NCI-H345 (cell line): ENCODE measurements around the gene ECT2L.

ENCODE experiments used
- DNase-seq: peaks from one replicate; lab custom pipeline; 2025; lab: John Stamatoyannopoulos, UW

Gene ECT2L

DNA sequence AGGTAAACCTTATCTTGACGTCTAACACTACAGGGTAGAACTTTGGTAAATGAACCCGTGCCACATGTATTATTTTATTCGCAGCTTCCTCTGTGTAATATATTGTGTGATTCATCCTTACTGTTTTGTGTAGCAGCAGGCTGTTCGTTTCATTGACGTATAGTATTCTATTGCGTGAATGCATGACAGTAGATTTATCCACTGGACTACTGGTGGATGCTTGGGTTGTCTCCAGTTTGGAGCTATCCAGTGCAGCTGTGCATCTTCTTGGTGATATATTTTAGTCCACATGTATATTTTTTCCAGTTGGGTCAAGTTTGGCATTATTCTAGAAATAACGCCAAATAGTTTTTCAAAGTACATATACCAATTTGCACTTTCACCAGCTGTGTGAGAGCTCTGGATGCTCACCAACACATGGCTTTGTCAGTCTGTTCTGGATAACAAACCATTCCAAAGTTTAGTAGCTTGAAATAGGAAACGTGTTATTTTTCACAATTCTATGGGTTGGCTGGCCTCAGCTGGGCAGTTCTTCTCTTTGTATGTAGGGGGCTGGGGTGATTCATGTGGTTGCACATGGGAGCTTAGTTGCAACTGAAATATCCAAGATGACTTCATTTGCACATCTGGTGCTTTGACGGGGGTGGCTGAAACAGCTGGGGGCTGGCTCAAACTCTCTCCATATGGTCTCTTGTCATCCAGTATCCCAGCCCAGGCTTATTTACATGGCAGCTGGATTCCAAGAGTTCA, 9.3 kb downstream of the ECT2L start:
- DNase-seq = no peak

GRCh38 chr6:138806889-138807288, 11.0 kb downstream of the ECT2L start:
- no peak for DNase-seq

DNA sequence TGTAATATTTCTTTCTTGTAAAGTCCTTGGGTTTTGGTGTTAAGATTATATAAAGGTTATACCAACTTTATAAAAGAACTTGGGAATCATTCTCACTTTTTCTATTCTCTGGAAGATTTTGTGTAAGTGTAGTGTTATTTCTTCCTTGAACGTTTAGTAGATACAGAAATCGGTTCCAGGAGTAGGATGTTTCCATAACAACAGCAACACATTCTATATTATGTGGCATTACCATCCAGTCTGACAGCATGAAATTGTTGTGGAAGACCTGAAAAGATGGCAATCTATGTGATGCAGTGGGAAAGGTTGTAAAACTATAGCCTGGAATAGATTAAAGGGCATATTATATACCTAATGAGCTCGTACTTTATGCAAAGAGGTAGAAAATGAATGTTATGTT, 13.8 kb downstream of the ECT2L start:
- DNase-seq = no peak

GRCh38 chr6:138811866-138812265, 16.0 kb downstream of the ECT2L start:
- DNase-seq = no peak

DNA sequence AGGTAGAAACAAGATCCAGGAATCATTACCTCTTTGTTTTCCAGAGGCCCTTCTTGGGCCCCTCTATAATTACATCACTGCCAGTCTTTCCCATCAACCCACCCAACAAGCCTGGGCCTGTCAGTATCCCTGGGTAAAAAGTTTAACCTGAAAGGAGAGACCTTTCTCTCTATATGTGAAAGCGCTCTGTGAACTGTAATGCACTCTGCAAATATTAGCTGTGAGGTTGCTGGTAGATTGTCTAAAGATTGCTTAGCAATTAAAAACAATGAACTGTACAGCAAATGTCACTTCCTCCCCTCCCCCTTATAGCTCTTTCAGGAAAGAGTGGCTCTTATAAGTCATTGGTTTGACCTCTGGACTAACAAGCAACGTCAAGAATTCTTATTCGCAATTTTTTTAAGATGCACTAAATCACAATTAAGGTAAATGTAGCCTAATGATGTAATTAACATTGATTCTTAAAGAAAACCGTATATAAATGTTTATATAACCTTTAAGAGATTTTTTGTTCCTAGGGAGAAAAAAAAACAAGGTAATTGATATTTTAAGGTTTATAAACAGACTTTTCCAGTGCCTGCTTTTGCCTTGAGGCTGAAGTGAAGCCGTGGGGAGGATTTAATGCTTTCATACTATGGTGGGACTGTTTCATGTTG, 18.4 kb downstream of the ECT2L start:
- peak; percentile 90 for DNase-seq

- DNase-seq = peak; percentile 19
Observed at GRCh38 chr6:138815221-138815620, 19.3 kb downstream of the ECT2L start.

DNA sequence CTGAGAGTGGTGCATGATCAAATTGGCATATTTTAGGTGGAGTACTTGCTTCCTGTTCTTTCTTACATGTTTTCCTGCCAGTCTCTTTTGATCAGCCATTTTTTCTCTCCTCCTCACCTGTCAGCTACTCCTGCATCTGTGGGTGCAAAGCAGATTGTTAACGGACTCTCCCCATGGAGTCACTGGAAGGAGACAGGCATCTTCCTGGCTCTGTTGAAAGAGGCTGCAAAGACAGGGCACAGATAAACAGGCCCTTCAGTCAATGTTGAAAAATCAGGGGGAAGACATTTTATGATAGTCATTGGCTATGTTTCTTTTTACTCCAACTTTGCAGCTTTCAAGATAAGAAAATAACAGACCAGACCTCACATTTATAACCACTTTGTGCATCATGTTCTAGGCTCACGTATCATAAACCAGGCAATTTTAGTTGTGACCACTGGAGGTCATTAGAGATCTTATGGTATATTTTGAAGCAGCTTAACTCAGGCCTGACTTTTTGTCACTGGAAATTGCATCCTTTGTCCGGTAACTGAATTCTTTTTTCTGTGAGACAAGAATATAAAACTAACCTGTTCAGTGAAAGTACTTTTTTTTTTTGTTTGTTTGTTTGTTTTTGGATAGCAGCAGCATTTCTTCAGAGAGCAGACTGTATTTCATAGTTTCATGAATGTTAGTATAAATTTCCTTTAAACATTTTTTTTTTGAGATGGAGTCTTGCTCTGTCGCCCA, 20.1 kb downstream of the ECT2L start:
- DNase-seq = peak; percentile 76

DNA sequence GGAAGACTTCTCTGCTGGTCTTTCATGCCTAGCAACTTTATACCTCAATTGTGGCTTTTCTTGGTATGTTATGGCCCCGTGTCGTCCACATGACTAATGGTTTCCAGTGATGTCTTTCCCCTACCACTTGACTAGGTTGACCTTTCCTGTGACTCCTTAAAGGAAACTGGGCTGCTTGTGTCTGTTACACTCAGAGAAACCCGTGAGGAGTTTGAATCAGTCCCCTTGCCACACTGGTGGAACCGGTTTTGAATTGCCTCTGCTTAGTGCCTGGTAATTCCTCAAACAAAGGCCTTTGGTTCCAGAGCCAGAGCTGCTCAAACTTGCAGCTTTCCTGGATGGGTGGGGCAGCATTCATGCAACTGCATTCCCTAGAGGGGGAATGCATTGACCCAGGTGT, 21.9 kb downstream of the ECT2L start:
- peak; percentile 97 for DNase-seq

DNA sequence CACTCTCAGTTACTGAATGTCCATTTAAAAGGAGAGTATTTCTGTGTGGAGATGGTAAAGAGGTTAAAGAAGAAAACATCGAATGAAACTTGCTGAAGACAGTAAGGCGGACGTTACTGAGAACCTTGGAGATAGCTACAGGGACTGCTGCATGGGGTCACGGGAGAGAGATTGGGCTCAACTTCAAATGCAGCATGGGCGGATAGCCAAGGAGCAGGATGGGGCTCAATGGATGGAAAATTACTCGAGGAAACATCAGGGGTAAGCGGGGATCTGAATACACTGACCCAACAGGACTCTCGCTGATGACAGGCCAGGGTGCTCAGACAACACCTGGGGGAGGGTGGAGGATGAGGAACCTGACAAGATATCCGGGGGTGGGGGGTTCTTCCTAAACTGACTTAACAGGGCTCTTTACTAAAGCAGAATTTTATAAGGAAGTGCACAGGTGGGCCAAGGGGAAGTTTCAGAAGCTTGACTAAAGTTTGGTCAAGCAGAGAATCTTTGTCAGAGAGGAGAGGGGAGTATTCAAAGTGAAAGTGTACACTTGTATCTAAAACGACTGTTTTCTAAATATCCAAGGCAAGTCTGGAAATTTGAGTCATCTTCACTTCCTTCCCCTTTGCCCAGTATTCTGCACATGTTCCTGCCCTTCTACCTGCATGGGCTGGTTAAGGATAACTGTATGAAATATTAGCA, 22.8 kb downstream of the ECT2L start:
- DNase-seq = no peak

DNA sequence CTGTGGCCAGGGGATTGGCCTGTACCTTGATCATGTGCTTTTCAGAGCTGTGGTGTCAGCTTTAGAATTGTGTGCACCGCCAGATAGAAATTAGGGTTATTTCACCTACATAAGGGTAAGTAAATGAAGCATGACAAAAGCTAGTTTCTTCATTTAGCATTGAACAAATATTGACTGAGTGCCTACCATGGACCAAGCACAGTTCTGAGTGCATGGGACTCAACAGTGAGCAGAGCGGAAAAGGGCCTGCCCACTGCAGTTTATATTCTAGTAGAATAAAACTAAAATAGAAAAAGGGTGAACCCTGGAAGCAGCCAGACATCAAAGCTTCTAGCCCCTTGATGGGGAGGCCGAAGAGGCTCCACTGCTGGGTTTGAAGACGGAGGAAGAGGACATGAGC, 25.6 kb downstream of the ECT2L start:
- peak; percentile 63 for DNase-seq

- no peak for DNase-seq
Observed at GRCh38 chr6:138824482-138825144, 28.7 kb downstream of the ECT2L start.

DNA sequence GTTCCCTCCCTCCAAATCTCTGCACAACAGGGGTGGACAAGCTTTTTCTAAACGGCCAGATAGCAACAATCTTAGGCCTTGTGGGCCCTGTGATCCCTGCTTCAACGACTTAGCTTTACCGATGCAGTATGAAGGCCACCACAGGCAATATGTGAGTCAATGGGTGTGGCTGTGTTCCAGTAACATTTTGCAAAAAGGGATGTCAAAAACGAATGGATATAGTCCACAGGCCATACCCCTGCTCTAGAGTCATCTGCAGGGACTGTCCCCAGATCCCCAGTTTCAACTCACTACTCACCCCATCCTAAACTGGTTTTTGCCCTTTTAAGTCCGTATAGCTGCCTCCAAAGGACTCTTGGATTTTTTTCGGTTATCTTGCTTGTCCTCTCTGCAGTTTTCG, 34.4 kb downstream of the ECT2L start:
- no peak for DNase-seq

DNA sequence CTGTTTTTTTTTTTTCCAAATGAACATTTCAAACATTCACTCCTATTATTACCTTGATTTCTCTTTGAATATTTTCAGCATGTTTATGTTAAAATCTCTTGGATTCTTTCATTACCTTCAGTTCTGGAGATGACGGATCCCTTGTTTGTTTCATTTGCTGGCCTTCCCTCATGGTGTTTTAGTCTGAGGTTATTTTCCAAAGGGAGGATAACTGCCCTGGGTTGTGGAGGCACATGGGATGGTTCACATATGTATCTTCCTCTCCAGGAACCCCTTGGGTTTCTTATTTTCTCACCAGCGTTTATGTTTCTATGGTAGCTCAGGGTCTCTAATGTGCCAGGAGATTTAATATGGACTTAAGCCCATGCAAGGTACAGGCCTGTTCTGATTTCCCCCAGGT, 36.3 kb downstream of the ECT2L start:
- no peak for DNase-seq

DNA sequence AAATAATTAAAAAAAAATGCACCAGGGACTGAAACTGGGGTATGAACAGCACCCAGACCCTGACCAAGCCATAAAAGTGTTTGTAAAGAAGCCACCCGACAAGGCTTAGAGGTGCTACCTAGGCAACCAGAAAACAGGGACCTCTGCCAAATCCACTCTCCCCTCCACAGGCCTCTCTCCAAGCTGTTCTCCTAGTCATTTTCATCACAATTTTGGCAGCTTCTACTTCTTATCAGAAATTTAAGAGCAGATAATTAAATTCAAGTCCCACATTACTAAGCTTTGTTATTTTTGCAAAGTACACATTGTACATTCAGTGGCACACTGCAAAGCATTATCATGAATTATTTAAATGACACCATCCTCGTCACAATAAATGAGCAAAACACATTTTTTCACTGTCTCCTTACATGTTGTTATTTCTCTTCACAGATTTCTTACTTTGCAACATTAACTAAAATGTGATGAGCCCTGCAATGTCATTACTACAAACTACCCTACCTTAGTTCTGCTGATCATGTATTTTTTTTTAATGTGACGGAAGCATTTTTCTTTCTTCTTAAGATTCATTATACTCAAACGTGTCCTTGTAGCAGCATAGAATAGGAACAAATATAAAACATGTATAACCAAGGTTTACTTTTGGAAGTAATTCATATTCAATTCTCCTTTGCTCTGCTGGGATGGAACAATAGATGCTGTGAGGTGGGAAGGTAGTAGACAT, 38.1 kb downstream of the ECT2L start:
- DNase-seq = peak; percentile 90

GRCh38 chr6:138837246-138837645, 41.4 kb downstream of the ECT2L start:
- no peak for DNase-seq

GRCh38 chr6:138844192-138844591, 48.3 kb downstream of the ECT2L start:
- no peak for DNase-seq

DNA sequence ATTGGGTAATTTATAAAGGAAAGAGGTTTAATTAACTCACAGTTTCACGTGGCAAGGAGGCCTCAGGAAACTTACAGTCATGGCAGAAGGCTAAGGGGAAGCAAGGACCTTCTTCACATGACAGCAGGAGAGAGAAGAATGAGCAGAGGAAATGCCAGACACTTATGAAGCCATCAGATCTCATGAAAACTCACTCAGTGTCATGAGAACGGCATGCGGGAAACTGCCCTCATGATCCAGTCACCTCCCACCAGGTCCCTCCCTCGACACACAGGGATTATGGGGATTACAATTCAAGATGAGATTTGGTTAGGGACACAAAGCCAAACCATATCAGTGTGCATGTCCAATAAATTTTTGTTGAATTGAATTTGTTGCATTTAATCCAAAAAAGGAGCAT, 52.0 kb downstream of the ECT2L start:
- DNase-seq = no peak

GRCh38 chr6:138848461-138848860, 52.6 kb downstream of the ECT2L start:
- DNase-seq = no peak

DNA sequence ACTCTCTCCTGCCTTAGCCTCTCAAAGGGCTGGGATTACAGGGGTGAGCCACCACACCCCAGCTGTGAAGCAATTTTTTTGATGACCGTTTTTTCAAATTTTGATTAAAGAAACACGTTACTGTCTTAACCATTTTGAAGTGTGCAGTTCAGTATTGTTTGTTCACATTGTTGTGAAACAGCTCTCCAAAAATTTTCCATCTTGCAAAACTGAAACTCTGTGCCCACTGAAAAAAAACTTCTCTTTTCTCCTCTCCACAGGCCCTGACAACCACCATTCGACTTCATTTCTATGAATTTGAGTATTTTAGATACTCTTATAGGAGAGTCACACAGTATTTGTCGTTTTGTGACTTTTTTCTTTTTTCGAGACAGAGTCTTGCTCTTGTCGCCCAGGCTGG, 53.9 kb downstream of the ECT2L start:
- no peak for DNase-seq

DNA sequence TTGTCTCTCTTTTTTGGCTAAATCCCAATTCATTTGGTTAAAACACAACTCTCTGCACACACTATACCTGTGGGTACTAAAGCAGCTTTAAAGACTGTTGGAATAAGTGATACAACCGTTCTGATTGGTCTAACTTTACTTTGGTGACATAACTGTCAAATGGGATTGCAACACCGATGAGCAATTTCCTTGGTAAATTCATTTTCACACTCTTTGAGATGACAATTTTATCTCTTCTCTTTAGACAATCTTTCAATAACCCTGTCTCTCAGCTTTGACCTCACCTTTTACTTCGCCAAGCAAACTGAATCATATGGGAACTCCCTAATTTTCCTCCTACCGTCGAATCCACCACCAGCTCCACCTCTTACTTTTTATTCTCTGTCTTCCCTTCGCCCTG, 60.8 kb downstream of the ECT2L start:
- no peak for DNase-seq

DNA sequence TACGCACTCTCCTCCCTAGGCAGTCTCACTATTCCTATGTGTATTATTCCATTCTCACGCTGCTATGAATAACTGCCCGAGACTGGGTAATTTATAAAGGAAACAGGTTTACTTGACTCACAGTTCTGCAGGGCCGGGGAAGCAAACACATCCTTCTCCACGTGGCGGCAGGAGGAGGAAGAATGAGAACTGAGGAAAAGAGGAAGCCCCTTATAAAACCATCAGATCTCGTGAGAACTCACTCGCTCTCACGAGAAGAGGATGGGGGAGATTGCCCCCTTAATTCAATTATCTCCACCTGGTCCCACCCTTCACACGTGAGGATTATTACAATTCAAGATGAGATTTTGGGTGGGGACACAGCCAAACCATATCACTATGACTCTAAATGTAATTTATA, 61.9 kb downstream of the ECT2L start:
- DNase-seq = no peak
